OCI-LY3 (cell line): ENCODE data around the gene TBXAS1.

Experiments used
- CTCF ChIP-seq: fragments of 200-600, 300-600 bp; sonication (generic); IDR thresholded peaks from 2 replicates; pipeline ENCODE4 v1.5.1; 2014; ENCODE audit warnings: antibody characterized with exemption, low read length, low read depth
- EZH2phosphoT487 ChIP-seq: fragments of 200-600 bp; shearing (Covaris generic); IDR thresholded peaks from 2 replicates; pipeline ENCODE4 v1.6.1; 2018; ENCODE audit warnings: antibody characterized with exemption, mixed run types, low read depth

GRCh38 chr7:139866047-139866837 lies 37.2 kb downstream of the TBXAS1 start:
- TF ChIP-seq CTCF = no peak
- no peak for TF ChIP-seq EZH2phosphoT487
